Subcutaneous abdominal adipose tissue (tissue), 5 donors: ENCODE results near the gene ATOH8.

Experiments
- H3K27ac ChIP-seq: one replicate; pipeline ENCODE4 v1.7.0; 2013; ENCODE audit warnings: low read depth, mild to moderate bottlenecking, inconsistent platforms, low read length, moderate library complexity
- H3K27me3 ChIP-seq, 5 donors: one replicate each; pipeline ENCODE4 v1.7.0; 2013; ENCODE audit warnings: low read length in 5 of 5, inconsistent platforms in 1 of 5; ENCODE audit not compliant: control insufficient read depth in 5 of 5, insufficient read depth in 4 of 5
- H3K36me3 ChIP-seq, 5 donors: one replicate each; pipeline ENCODE4 v1.7.0; 2013; ENCODE audit warnings: low read length in 5 of 5; ENCODE audit not compliant: control insufficient read depth in 5 of 5, insufficient read depth in 5 of 5
- H3K4me1 ChIP-seq, 5 donors: one replicate each; pipeline ENCODE4 v1.7.0; 2013; ENCODE audit warnings: low read length in 5 of 5, mild to moderate bottlenecking in 3 of 5, moderate library complexity in 1 of 5; ENCODE audit not compliant: control insufficient read depth in 5 of 5, insufficient read depth in 5 of 5
- H3K4me3 ChIP-seq, 5 donors: one replicate each; pipeline ENCODE4 v1.7.0; 2013; ENCODE audit warnings: low read length in 5 of 5, low read depth in 1 of 5
- H3K9ac ChIP-seq, 5 donors: one replicate each; pipeline ENCODE4 v1.7.0; 2013; ENCODE audit warnings: low read length in 5 of 5, mild to moderate bottlenecking in 4 of 5, moderate library complexity in 3 of 5
- H3K9me3 ChIP-seq, 5 donors: one replicate each; pipeline ENCODE4 v1.7.0; 2013; ENCODE audit warnings: low read length in 5 of 5; ENCODE audit not compliant: control insufficient read depth in 5 of 5
- donor health status: healthy.
- donor health status: healthy.
- donor health status: healthy.
- donor health status: healthy.
- donor health status: healthy.

ATOH8 gene

DNA sequence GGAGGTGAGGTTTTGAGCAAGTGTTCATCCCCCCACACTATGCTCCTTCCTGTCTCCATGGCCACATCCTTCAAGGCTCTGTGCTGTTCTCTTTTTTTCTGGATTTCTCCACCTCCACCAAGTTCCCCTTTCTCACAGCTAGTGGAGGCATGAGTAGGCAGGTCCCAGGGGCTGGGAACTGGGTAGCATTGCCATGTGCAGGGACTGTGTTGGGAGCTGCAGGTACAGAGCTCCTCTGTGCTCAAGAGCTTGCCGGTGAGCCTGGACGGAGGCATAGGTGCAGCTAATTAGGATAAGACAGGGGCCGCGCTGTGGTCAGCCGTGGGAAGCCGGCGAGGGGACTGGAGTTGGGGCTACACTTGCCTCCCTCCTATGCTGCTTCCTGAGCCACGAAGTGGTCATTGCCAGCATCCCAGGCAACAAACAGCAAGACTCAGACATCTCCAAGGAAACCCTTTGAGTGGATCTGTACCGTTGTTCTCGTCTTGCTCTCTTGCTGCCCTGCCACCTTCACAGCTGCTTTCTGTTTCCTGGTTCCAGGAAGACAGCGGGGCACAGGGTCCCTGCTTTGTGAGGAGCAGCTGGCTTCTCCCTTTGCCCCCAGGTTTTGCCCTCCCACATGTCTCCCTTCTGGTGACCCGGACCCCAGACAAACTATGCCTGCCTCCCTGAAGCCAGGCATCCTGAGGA lies 36.9 kb downstream of the ATOH8 start:
- no peaks in the 10 kb centered on the region for H3K27me3 ChIP-seq
- peaks cover 17 to 87% (median 48%) of the 10 kb centered on the region in 5 donors for H3K4me1 ChIP-seq
- H3K27ac ChIP-seq = no peak overlapping the region
- H3K9me3 ChIP-seq = no peaks in the 10 kb centered on the region
- no peak overlapping the region for H3K4me3 ChIP-seq
- H3K36me3 ChIP-seq = peaks cover 0 to 47% (median 27%) of the 10 kb centered on the region in 5 donors
- H3K9ac ChIP-seq = no peak overlapping the region

DNA sequence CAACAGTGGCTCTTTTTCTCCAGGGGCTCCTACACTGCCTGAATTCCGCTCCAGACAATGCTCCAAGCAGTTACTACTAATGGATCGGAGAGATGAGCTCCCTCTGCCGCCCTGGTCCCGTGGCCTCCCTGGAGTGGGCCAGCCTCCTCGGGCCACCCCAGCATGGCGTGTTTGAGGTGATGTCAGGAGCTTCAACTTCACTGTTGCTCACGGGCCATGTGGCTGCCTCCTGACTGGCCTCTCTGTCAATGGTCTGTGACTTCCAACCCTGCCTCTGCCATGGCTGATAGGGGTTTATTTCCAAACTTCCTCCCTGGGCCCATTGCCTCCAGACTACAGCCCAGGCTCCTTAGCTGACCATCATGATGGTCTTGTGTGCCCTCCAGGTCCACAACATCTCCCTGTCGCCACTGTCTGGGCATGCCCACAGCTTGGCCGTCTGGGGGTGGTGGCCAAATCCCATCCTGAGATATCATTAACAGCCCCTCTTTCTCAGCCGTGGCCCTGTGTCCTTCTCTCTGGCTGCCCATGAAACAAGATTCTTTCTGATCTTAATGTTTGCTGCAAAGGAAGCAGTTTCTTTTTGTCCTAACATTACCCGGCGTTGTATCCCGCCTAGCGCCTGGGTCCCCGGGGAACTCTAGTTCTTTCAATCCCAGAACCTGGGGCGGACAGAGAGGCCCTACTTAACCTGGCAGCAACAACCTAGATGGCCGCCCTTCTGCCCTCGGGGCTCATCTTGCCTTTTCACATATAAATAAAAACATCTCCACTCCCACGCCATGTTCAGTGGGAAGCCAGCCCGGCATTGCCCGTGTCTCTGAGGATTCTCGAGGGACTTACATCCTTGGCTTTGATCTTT lies 38.1 kb downstream of the ATOH8 start:
- Histone ChIP-seq H3K9ac (peak overlapping the region in 3 of 5 donors; percentile 28 to 68 (median 44)), H3K4me1 (peaks cover 17 to 89% (median 55%) of the 10 kb centered on the region in 5 donors)

DNA sequence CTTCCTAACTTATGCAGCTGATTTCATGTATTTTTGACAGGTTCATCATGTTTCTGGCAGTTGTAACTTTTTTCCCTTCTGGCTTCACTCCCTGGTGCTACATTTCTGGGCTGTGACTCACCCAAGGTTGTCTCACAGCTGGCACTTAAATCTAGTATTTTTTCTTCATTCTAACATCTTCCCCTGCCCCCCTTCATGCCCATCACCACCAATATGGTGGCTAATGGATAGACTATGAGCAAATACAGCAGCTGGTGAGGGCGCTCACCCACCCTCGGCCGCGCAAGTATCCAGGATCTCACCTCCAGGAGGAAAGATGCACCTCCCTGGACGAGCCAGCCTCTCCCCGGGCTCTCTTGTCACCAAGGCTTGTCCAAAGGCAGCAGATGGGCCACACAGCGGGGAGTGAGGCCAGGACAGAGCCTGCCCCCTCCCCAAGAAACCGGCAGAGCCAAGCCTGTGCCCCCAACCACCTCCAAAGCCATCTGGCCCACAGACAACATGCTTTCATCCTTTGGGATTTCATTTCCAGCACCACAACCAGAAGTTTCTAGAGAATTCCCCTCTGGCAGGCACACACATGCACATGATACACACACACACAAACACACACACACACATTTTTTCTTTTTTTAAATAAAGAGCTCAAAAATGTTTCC lies 39.1 kb downstream of the ATOH8 start:
- Histone ChIP-seq H3K4me1 (peaks cover 17 to 91% (median 61%) of the 10 kb centered on the region in 5 donors), H3K27ac (peak overlapping the region; percentile 70), H3K27me3 (no peaks in the 10 kb centered on the region), H3K9ac (peak overlapping the region in 1 of 5 donors; percentile 44), H3K36me3 (peaks cover 0 to 27% (median 14%) of the 10 kb centered on the region in 5 donors), H3K9me3 (no peaks in the 10 kb centered on the region), H3K4me3 (no peak overlapping the region)

More for the DNA sequence above, 38.1 kb downstream of the ATOH8 start:
- Histone ChIP-seq H3K4me3 (no peak overlapping the region), H3K27ac (peak overlapping the region; percentile 70), H3K36me3 (peaks cover 0 to 37% (median 22%) of the 10 kb centered on the region in 5 donors), H3K27me3 (no peaks in the 10 kb centered on the region), H3K9me3 (no peaks in the 10 kb centered on the region)

DNA sequence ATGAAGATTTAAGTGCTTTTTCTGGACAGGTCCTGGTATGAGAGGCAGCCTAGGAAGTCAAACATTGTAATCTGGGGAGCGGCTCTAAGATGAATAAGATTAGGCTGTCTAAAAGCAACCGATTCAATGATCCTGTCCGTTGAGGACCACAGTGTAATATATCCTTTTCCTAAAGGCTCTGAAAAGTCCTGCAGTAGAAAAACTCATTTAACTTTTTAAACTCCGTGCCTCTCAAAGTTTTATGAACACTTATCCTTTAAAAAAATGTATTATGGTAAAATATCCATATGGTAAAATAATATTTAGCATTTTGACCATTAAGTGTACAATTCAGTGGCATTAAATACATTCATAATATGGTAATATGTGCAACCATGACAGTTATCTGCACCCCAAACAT lies 39.8 kb downstream of the ATOH8 start:
- Histone ChIP-seq H3K27me3 (no peaks in the 10 kb centered on the region), H3K4me3 (no peak overlapping the region), H3K27ac (peak overlapping the region; percentile 70), H3K36me3 (peaks cover 0 to 20% (median 8%) of the 10 kb centered on the region in 5 donors), H3K4me1 (peaks cover 17 to 86% (median 61%) of the 10 kb centered on the region in 5 donors), H3K9me3 (no peaks in the 10 kb centered on the region), H3K9ac (no peak overlapping the region)

DNA sequence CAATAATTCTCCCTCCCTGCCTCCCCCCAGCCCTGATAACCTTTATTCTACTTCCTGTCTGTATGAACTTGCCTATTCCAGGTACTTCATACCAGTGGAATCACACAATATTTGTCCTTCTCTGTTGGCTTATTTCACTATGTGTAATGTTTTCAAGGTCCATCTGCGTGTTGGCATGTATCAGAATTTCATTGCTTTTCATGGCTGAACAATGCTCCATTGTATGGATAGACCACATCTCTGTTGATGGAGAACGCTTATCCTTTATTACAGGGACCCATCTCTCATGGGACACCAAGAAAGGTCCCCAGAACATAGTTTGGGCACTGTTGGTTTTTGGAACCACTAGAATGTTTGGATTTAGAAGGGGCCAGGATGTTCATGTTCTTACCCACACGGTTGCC lies 40.2 kb downstream of the ATOH8 start:
- no peak overlapping the region for H3K27ac ChIP-seq
- peaks cover 0 to 15% (median 5%) of the 10 kb centered on the region in 5 donors for H3K36me3 ChIP-seq
- no peak overlapping the region for H3K4me3 ChIP-seq
- H3K27me3 ChIP-seq = no peaks in the 10 kb centered on the region
- H3K4me1 ChIP-seq = peaks cover 17 to 84% (median 61%) of the 10 kb centered on the region in 5 donors
- H3K9me3 ChIP-seq = no peaks in the 10 kb centered on the region
- no peak overlapping the region for H3K9ac ChIP-seq

DNA sequence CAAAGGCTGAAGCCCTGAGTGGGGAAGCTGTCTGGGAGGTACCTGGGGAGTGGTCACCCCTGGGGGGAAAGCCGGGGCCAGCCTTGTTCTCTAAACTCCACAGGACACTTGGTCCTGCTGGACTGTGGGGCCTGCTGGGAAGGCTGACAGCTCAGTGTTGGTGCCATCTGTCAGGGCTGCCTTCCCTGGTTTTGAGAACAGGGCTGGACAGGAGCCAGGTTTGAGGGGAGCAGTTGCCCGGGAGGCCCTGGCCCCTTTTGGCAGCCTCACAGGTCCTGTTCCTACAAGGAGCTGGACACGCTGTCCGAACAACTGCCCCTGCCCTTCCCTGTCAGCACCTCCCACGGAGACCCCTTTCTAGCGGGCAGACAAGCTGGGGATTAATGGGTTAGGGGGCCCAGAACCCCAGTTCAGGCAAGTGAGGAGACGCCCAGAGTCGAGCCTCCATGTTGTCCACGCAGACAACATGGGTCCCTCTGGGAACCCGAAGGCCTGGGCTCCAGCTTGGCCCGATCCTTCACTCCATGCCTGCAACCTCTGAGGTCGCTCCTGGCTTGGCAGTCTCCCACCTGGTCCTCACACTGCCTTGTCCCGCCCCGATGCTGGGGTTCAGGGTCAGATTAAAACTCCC lies 40.8 kb downstream of the ATOH8 start:
- H3K27ac ChIP-seq = no peak overlapping the region
- no peaks in the 10 kb centered on the region for H3K9me3 ChIP-seq
- no peaks in the 10 kb centered on the region for H3K27me3 ChIP-seq
- peaks cover 17 to 80% (median 61%) of the 10 kb centered on the region in 5 donors for H3K4me1 ChIP-seq
- H3K4me3 ChIP-seq = no peak overlapping the region
- H3K9ac ChIP-seq = no peak overlapping the region
- peaks cover 0 to 12% (median 3%) of the 10 kb centered on the region in 5 donors for H3K36me3 ChIP-seq

DNA sequence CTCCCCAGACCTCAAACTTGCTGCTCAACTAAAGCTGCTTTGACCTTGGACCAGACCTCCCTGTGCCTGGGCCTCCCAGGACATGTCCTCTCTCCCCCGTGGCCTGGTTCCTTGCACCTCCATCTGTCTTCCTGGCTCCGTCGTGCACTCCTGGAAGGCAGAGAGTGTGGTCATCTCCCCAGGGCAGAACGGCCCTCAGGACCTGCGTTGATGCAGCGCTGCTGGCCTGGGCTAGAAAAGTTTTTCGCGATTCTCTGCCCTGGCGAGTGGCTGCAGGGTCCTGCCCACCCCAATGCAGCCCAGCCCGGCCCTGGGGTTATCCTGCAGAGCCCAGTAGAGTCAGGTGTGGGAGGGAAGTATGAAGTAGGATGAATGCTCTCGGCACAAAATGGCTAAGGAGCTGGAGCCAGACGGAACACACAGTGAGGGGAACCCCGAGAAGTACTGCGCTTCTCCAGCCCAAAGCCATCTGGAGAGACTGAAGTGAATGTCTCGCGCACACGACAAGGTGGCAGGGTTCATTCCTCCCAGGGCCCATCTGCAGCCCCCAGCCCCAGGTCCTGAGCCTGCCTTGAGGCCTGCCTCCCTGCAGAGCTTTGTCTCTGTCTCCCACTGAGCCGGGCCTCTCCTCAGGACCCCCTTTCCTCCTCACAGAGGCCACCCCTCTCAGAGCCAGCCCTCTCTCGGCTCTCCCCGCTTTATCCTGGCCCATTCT lies 41.7 kb downstream of the ATOH8 start:
- Histone ChIP-seq H3K27ac (peak overlapping the region; percentile 30), H3K4me1 (peaks cover 17 to 77% (median 61%) of the 10 kb centered on the region in 5 donors)

DNA sequence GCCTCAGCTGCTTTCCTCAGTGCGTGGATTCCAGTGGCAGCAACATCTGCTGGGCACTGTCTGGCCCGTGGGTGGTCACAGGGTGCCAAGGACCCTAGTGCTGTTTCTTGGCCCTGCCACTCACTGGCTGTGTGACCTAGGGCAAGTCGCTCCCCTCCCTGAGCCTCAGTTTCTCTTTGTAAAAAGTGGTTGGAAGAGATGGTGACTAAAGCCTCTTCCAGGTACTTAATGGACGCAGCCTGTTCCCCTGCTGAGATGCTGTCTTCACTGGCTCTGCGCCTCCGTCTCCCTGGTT lies 42.2 kb downstream of the ATOH8 start:
- Histone ChIP-seq H3K27me3 (no peaks in the 10 kb centered on the region), H3K4me1 (peaks cover 17 to 72% (median 61%) of the 10 kb centered on the region in 5 donors), H3K4me3 (no peak overlapping the region), H3K9me3 (peaks cover 1 to 3% (median 2%) of the 10 kb centered on the region in 5 donors), H3K9ac (peak overlapping the region in 2 of 5 donors; percentile 16 to 42), H3K27ac (peak overlapping the region; percentile 23), H3K36me3 (no peaks in the 10 kb centered on the region)

More for the DNA sequence above, 41.7 kb downstream of the ATOH8 start:
- peaks cover 0 to 4% (median 0%) of the 10 kb centered on the region in 5 donors for H3K36me3 ChIP-seq
- no peaks in the 10 kb centered on the region for H3K27me3 ChIP-seq
- no peaks in the 10 kb centered on the region for H3K9me3 ChIP-seq
- no peak overlapping the region for H3K4me3 ChIP-seq
- peak overlapping the region in 2 of 5 donors; percentile 16 to 42 for H3K9ac ChIP-seq
